Measurements from ENCODE around the gene COMTD1. TPM values are rescaled to one million over a fixed set of nuclear protein-coding genes. Genes with fewer than 3 reads are reported as not detected.
"Not testable (repeated sequence)": the region's sequence is repeated elsewhere in the genome, so short reads cannot be mapped to it uniquely, and the experiment has no call there.

COMTD1 gene
- total RNA-seq, 1 donor from 2014 or later = 15.7 TPM

GRCh38 chr10:75205908-75206307 lies 29.8 kb downstream of the COMTD1 start:
- TF ChIP-seq CTCF (IDR thresholded peaks at IDR 0.05) = no peak
- no peaks in the 10 kb centered on the region for H3K27me3 Mint-ChIP-seq (ENCODE audit: low read depth)
- H3K36me3 Mint-ChIP-seq (ENCODE audit: low read depth) = no peaks in the 10 kb centered on the region
- H3K4me1 Mint-ChIP-seq (ENCODE audit: low read depth) = peaks cover 29% of the 10 kb centered on the region
- H3K4me3 Mint-ChIP-seq (ENCODE audit: unreplicated experiment) = no peak overlapping the region
- no peaks in the 10 kb centered on the region for H3K9me3 Mint-ChIP-seq (ENCODE audit: low read depth)
- no peak overlapping the region for H3K27ac Mint-ChIP-seq (ENCODE audit: unreplicated experiment)
- DNase-seq (ENCODE audit: low spot score) = no peak

- Mint-ChIP-seq H3K36me3 (ENCODE audit: low read depth) (no peaks in the 10 kb centered on the region), H3K4me1 (ENCODE audit: low read depth) (peaks cover 24% of the 10 kb centered on the region), H3K4me3 (ENCODE audit: unreplicated experiment) (no peak overlapping the region), H3K27me3 (ENCODE audit: low read depth) (no peaks in the 10 kb centered on the region), H3K9me3 (ENCODE audit: low read depth) (no peaks in the 10 kb centered on the region), H3K27ac (ENCODE audit: unreplicated experiment) (no peak overlapping the region)
- no peak for DNase-seq (ENCODE audit: low spot score)
- no peak for TF ChIP-seq CTCF (IDR thresholded peaks at IDR 0.05)
These were observed 32.0 kb downstream of the COMTD1 start for GRCh38 chr10:75203724-75204123.

GRCh38 chr10:75203046-75203620 lies 32.6 kb downstream of the COMTD1 start:
- H3K9me3 Mint-ChIP-seq (ENCODE audit: low read depth); H3K4me3 Mint-ChIP-seq (ENCODE audit: unreplicated experiment); DNase-seq (ENCODE audit: low spot score); H3K36me3 Mint-ChIP-seq (ENCODE audit: low read depth); H3K27me3 Mint-ChIP-seq (ENCODE audit: low read depth): not testable (repeated sequence)
- H3K4me1 Mint-ChIP-seq (ENCODE audit: low read depth) = peaks cover 19% of the 10 kb centered on the region
- peak overlapping the region; percentile 83 for H3K27ac Mint-ChIP-seq (ENCODE audit: unreplicated experiment)

- Mint-ChIP-seq H3K36me3 (ENCODE audit: low read depth) (no peaks in the 10 kb centered on the region), H3K4me1 (ENCODE audit: low read depth) (peaks cover 17% of the 10 kb centered on the region), H3K27me3 (ENCODE audit: low read depth) (no peaks in the 10 kb centered on the region), H3K9me3 (ENCODE audit: low read depth) (no peaks in the 10 kb centered on the region), H3K27ac (ENCODE audit: unreplicated experiment) (peak overlapping the region; percentile 83), H3K4me3 (ENCODE audit: unreplicated experiment) (no peak overlapping the region)
- no peak for TF ChIP-seq CTCF (IDR thresholded peaks at IDR 0.05)
- no peak for DNase-seq (ENCODE audit: low spot score)
These were observed 33.3 kb downstream of the COMTD1 start for GRCh38 chr10:75202321-75203045.

GRCh38 chr10:75201793-75202307 lies 33.9 kb downstream of the COMTD1 start:
- Mint-ChIP-seq H3K4me3 (ENCODE audit: unreplicated experiment) (no peak overlapping the region), H3K27ac (ENCODE audit: unreplicated experiment) (no peak overlapping the region), H3K36me3 (ENCODE audit: low read depth) (peaks cover 3% of the 10 kb centered on the region), H3K4me1 (ENCODE audit: low read depth) (peaks cover 17% of the 10 kb centered on the region), H3K27me3 (ENCODE audit: low read depth) (no peaks in the 10 kb centered on the region), H3K9me3 (ENCODE audit: low read depth) (no peaks in the 10 kb centered on the region)
- TF ChIP-seq CTCF (IDR thresholded peaks at IDR 0.05) = no peak
- DNase-seq (ENCODE audit: low spot score) = no peak

GRCh38 chr10:75199949-75200348 lies 35.8 kb downstream of the COMTD1 start:
- peaks cover 16% of the 10 kb centered on the region for H3K4me1 Mint-ChIP-seq (ENCODE audit: low read depth)
- H3K36me3 Mint-ChIP-seq (ENCODE audit: low read depth); H3K4me3 Mint-ChIP-seq (ENCODE audit: unreplicated experiment); DNase-seq (ENCODE audit: low spot score); H3K27me3 Mint-ChIP-seq (ENCODE audit: low read depth); H3K27ac Mint-ChIP-seq (ENCODE audit: unreplicated experiment); H3K9me3 Mint-ChIP-seq (ENCODE audit: low read depth): not testable (repeated sequence)

Data from chondrocyte (in vitro differentiated cells).